HG03521 (cell line): ENCODE results near the gene MYCN.

ENCODE experiments used
- ATAC-seq: cut with Tn5 transposase; IDR thresholded peaks from one replicate; pipeline ENCODE4 v1.9.1; 2021; ENCODE audit warnings: mild to moderate bottlenecking, moderate library complexity; ENCODE audit not compliant: unreplicated experiment

MYCN gene

DNA sequence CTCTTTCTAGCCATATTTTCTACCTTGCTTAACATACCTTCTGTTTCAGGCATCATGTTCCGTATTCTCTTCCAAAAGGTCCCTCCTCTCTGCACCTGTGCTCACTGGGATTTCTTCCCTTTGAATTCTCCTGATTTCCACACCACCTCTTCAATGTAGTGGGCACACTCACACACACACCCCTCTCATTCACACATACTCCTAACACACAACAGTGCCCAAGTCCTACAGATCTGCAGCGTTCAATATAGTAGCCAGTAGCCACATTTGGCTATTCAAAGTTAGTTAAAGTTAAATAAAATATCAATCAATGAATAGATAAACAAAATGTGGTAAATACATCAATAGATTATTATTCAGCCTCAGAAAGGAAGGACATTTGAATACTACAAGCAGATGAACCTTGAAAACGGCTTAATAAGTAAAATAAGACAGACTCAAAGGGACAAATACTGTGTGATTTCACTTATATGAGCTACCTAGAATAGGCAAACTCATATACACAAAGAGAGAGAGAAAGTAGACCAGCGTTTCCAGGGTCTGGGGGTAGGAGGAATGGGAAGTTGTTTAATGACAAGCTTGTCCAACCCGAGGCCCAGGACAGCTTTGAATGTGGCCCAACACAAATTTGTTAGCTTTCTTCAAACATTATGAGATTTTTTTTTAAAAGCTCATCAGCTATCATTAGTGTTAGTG lies 34.4 kb downstream of the MYCN start:
- ATAC-seq, result no peak

DNA sequence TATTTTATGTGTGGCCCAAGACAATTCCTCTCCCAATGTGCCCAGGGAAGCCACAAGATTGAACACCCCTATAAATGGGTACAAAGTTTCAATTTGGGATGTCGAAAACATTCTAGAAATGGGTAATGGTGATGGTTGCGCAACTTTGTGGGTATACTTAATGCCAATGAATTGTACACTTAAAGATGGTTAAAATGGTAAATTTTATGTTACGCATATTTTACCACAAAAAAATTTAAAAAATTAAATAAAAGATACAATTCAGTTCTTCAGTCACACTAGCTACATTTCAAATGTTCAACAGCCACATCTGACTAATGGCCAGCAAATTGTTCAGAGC lies 34.9 kb downstream of the MYCN start:
- no peak for ATAC-seq

DNA sequence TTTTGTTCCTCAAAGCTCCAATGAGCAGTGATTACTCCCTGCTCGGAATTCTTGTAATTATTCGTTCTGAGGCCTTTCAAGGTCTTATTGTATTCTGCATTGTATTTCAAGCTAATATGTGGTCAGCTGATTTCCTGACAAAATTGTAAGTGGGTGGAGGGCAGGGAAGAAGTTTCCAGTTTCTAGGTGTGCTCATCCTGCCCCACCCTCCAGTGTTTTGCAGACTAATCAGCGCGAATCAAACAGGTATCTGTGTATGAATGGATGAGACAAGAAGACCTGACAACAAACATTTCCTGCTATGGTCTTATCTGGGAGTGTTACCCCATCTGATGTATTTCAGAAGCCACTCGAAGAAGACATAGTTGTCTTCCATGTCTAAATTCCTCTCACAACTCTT lies 35.3 kb downstream of the MYCN start:
- ATAC-seq, result no peak

DNA sequence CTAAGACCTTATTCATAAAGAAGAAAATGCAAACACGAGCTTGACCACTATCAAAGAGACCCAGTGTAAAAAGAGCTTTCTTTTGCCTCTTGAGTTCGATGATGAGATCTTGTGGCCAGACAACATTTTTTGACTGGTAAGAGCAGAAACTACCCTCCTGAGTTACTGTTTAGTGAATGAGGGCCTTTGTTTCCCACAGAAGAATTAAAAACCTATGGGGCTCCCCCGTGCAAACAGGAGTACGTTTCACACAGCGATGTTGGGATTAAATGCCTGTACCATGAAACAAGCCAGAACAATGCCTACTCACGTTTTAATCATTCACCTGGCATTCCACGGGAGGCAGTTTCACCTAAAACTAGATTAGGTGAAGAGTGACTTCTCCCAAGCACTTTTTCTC lies 36.0 kb downstream of the MYCN start:
- no peak for ATAC-seq

DNA sequence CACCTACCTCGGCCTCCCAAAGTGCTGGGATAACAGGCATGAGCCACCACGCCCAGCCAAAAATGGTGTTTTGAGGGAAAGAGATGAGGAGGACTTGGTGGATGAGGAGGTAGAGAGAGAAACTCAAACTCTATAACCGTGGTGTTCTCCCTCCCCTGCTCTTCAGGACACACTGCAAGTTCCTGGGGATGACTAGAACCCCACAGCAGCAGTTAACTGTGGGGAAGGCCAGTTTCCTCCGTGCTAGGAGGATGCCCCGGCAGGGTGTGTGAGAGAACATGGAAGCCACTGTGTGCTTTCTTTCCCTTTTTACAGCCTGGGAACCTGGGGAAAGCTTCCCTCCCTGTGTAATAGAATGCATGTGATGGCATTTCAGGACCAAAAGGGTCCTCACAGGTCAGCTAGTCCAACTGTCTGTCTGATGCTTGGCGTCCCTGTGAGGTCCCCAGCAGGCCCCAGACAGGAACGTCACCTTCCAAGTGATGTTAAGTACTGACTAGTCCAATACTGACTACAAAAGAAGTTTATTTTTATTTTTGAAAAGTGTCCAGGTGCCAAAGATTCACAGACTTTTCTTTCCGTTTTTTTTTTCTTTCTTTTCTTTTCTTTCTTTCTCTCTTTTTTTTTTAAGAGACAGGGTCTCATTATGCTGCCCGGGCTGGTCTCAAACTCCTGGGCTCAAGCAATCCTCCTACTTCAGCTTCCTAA lies 38.9 kb downstream of the MYCN start:
- ATAC-seq, result no peak

DNA sequence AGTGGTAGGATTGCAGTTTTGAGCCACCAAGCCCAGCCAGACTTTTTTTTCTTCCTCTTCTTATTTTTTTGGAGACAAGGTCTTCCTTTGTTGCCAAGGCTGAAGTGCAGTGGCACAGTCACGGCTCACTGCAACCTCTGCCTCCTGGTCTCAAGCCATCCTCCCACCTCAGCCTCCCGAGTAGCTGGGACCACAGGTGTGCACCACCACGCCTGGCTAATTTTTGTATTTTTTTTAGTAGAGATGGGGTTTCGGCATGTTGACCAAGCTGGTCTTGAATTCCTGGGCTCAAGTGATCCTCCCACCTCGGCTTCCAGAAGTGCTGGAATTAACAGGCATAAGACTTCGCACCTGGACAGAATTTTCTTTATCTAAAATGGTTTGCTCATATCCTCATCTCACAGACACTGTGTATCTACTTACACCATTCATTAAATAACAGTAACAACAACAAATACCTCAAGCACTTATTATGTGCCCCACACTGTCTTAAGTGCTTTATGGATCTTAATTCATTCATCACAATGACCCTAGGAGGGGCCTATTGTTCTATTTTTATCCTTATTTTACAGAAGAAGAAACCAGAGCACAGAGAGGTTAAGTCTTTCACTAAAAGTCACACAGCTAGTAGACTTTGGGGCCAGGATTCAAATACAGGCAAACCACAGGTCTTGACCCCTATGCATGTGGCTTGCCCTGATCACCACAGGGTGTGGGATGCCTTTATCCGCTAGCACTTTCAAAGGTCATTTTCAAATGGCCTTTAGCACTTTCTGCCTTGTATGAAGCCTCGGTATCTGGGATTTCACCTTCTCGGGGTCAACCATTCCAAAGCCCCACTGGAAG lies 39.6 kb downstream of the MYCN start:
- no peak for ATAC-seq

DNA sequence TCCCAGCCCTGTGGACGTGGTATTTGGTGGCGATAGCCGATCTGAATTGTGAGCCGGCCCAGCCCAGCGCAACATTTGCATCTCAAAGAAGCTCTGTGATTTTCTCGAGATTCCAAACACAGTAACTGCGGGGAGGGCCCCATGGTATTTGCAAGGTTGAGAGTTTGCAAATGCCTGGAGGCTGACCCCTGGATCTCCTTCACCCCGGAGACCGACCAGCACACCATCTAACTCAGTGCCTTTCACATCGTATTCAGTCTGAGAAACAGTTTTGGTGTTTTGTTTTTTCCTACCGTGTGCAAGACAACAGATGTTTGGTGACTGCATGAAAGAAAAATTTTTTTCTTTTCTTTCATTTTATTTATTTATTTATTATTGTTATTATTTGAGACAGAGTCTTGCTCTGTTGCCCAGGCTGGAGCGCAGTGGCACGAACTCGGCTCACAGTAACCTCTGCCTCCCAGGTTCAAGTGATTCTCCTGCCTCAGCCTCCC lies 40.3 kb downstream of the MYCN start:
- no peak for ATAC-seq

DNA sequence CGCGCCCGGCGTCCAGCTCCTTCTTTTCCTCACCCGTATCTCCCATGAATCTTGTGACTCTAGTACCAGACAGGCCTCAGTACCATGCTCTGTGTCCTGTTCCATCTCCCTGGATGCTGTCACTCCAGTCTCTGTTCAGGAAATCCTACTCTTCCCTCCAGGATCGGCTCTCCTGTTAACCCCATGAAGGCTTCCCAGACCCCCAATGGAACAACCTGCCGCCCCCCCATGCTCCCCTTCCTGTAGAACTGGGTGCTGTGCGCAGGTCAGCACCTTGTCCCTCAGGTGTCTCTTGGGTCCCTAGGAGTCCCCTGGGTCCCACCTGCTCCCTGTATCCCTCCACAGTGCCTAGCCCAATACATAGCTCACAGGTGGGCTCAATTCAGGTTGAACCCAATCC lies 41.3 kb downstream of the MYCN start:
- no peak for ATAC-seq

DNA sequence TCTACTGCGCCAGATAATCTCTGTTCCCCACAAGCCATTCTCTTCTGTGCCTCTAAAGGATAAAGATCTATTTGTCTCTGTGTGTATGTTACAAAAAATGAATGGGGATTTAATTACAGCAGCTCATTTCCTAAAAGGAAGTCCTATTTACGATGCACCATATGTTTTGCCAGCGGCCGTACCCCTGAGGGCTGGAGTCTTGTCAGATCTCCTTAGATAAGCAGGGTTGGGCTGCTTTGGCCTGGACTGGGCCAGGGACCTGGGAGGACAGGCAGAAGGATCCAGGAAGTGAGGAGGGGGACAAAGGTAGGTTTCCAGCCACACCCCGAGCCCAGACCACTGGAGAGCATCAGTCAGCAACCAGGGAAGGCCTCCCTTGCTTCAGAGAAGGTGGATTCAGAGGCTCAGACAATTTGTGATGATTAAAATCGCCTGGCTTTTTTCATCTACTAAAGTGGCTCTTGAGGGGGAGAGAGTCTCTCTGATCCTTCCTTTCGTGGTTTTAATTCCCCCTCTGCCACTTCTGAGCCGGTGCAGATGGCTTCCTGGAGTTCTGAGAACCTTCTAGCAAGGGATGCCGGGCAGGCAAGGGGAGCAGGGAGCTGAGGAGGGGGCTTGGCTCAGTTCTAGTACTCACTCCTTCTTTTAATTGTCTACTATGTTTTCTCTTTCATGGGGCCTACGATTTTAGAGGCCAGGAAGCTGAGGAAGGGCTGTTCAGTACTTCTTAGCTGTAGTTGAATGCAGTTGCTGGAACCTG lies 42.1 kb downstream of the MYCN start:
- ATAC-seq, result no peak

DNA sequence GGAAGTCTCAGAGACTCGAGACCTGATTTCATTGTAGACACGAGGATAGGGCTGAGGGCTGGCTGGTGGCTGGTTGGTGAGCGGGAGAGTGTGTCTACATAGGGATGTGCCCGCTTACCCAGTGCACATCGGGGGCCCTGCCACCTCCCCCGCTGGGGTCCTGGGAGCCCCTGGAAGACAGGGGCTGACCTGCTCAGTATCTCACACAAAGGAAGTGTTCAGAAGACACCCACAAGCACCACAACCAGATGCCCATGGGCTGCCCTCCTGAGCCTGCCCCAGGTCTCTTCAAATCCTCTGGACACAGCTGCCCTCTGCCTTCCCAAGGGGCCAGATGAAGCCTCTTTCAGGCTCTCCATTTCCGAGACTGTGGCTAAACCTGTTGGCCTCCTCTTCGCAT lies 43.1 kb downstream of the MYCN start:
- ATAC-seq, result no peak

DNA sequence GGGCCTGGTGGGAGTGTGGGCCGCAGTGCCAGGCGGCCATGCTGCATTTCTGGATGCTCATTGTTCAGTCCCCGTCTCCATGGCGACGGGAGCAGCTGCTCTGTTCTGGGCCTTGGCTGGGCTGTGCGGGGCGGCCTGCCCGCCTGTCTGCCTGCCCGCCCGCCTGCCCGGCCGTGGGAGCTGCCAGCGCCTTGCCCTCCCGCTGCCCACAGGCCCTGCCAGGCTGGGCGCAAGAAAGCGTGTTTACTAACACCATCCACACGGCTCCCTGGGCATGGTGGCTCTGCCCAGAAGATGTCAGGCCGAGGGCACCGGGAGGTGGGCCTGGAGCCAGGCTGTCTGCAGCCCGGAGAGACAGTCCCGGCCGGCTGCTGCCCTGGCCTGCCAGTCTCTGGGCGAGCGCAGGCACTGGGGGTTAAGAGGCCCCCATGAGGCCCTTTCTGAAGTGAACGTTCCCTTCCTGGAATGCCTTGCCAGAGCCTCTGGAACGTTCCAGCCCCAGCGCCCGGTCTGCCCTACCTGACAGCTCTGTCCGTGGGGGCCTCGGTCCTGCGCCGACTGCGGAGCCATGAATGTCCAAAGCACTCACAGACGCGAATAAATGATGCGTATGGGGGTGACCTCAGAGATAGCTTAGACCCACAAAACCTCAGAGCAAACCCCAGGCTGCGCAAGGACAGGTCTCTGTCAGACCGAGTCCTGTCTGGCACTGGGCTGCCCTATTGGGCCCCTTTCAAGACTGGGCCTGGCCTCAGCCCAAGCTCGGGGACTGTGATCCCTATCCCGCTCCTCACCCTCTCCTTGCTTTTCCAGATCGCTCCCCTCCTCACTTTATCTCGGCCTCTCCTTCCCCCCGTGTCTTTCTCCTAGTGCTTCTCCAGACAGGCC lies 44.3 kb downstream of the MYCN start:
- no peak for ATAC-seq

DNA sequence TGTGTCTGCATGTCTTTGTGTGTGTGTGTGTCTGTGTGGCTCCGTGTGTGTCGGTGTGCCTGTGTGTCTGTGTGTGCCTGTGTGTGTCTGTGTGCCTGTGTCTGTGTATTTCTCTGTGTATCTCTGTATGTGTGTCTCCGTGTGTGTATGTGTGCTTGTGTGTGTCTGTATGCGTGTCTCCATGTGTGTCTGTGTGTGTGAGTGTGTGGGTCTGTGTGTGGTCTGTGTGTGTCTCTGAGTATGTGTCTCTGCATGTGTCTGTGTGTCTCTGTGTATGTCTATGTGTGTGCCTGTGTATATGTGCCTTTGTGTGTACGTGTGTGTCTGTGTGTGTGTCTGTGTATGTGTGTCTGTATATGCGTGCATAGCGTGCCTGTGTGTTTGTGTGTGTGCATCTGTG lies 45.2 kb downstream of the MYCN start:
- no peak for ATAC-seq

DNA sequence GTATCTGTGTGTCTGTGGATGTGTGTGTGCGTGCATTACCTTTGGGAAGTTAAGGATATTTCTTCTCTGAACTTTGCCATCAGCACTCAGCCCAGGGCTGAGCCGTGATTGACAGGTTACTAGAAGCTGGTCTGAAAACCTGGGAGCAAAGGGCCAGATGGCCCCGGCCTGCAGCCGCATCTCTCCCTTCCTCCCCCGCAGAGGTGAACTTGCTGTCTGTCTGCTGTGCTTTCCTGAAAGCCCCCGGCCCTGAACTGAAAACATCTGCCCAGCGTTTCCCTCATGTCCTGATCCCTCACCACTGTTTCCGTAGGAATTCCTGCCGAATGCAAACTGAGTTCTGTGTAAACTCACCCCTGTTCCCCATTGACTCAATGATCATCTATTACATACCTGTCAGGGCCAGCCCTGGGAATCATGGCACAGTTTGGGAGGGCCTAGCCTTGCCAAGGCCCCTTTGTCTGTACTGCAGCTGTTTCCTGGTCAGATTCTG lies 45.8 kb downstream of the MYCN start:
- no peak for ATAC-seq

DNA sequence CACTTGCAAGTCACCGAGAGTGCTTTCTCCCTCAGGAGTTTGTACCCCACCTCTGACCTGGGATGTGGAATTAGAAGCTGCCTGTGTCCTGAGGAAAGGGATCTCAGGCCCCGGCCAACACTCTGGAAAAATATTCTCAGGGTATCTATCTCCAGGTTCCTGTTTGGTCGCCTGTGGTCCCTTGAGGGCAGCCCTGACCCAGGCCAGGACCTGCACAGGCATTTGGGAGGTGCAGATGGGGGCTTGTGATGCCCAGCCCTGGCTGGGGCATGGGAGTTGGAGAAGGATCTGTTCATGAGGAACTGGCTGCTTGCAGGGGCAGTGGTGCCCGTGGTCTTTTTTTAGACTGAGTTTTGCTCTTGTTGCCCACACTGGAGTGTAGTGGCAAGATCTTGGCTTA lies 46.3 kb downstream of the MYCN start:
- ATAC-seq, result no peak

DNA sequence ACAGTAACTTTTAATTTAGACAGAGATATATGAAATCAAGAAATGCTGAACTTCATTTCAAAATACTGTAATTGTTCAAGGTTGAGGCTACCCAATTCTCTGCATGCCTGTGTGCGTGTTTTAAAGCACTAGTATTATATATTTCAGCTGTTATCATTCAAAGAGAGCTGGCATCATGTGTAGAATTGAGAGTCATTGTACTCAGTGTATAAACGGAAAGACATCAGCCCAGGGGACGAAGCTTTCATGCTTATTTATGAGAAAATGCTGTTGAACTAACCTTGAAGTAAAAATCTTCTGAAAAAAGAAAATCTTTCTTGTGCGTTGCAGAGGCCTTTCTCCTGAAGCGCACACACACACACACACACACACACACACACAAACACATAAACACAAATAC lies 48.4 kb downstream of the MYCN start:
- no peak for ATAC-seq

DNA sequence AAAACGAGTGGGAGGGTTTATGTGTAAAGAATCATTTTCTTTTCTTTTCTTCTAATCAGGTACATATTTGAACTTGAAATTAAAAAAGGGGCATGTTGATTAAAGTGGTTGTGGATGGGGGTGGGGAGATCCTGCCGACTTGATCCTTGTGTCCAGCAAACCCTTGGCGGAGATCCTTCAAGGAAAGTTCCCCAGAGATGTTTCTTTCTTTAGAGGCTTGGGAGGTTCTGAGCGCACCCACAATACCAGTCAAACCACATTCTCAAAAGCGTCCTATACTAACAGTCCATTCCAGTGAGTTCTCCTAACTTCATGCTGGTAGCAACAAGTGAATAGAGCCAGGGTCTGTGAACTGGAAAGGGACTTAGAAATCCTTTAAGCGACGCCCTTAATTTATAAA lies 49.2 kb downstream of the MYCN start:
- no peak for ATAC-seq

DNA sequence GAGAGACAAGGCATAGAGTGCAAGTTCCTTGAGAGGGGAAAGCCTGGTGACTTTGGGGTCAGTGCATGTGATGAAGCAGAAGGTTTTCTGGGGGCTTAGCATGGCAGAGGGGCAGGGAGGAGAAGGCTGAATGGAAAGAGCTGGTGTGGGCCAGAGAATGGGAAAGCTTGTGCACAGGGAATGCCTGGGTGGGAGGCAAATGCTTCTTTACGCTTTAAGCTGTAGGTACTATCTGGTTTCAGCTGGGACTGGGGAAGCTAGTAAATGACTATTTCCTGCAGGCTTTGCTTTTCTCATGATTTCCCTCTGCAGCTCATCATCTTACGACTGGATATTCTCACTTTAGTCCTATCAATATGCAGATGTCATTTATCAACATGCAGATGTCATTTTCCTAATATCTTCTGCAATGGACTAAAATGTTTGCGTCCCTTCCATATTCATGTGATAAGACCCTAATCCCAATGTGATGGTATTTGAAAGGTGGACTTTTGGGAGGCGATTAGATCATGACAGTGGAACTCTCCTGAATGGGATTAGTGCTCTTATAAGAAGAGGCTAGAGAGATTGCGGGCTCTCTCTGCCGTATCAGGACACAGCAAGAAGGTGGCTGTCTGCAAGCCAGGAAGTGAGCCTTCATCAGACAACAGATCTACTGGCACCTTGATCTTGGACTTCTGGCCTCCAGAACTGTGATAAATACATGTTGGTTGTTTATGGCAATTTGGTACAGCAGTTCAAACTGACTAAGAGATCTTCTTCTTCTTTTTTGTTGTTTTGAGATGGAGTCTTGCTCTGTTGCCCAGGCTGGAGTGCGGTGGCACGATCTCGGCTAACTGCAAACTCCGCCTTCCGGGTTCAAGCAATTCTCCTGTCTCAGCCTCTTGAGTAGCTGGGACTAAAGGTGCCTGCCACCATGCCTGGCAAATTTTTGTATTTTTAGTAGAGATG lies 50.1 kb downstream of the MYCN start:
- ATAC-seq, result no peak

DNA sequence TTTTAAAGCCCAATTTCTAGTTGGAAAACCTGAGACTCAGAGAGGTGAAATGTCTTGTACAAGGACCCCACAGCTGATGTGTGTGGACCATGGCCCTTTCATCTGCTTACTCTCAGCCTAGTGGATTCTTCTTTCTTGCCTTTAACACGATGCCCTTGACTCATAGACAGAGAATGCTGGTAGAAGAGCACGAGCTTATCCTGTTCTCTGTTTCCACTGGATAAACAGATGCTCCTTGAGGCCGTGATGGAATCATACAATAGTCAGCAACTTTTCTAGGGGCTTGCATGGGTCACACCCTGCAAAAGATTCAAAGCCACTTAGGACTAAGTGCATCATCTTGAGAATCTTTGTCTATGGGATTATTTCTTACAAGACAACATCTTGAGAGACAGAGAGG lies 50.9 kb downstream of the MYCN start:
- ATAC-seq, result no peak
